Head of caudate nucleus (tissue), 42 donors: Measurements from ENCODE around the gene RANBP17.
"Not testable (repeated sequence)": the region's sequence is repeated elsewhere in the genome, so short reads cannot be mapped to it uniquely, and the experiment has no call there.

Experiments
- DNase-seq, 42 donors: peaks; one replicate each; pipeline versions ENCODE4 v3.0.0 to v3.0.0-alpha.2; 2020 to 2021; ENCODE audit warnings: mixed read lengths in 7 of 42
- intact Hi-C: fragments of 100-400 bp; cut with DNase I; formaldehyde crosslinking; loops from one replicate; pipeline ENCODE4 v1.15.0; 2022

RANBP17 gene

GRCh38 chr5:170923910-170924620 is 62.2 kb downstream of the RANBP17 start:
- intact Hi-C loops: no loop called here
- DNase-seq: no peak

GRCh38 chr5:170935534-170936218 is 73.9 kb downstream of the RANBP17 start:
- DNase-seq, intact Hi-C loops: not testable (repeated sequence)

GRCh38 chr5:170937072-170937471 is 75.3 kb downstream of the RANBP17 start:
- no peak for DNase-seq
- intact Hi-C loops: no loop called here

GRCh38 chr5:170937914-170938313 is 76.1 kb downstream of the RANBP17 start:
- intact Hi-C loops: no loop called here
- no peak for DNase-seq

GRCh38 chr5:170939178-170939577 is 77.4 kb downstream of the RANBP17 start:
- intact Hi-C loops: no loop called here
- DNase-seq: no peak

GRCh38 chr5:170941788-170942187 is 80.0 kb downstream of the RANBP17 start:
- intact Hi-C loops: no loop called here

GRCh38 chr5:170945275-170945674 is 83.5 kb downstream of the RANBP17 start:
- intact Hi-C loops: no loop called here
- DNase-seq: no peak

More at GRCh38 chr5:170941788-170942187, 80.0 kb downstream of the RANBP17 start:
- no peak for DNase-seq

- intact Hi-C loops: no loop called here
- DNase-seq: no peak
Measured at GRCh38 chr5:170960567-170960966, 98.7 kb downstream of the RANBP17 start.

GRCh38 chr5:170963521-170963920 is 101.7 kb downstream of the RANBP17 start:
- intact Hi-C loops: no loop called here
- DNase-seq: no peak

- no peak for DNase-seq
- intact Hi-C loops: no loop called here
Measured at GRCh38 chr5:170974461-170974860, 112.6 kb downstream of the RANBP17 start.

GRCh38 chr5:170980261-170980660 is 118.4 kb downstream of the RANBP17 start:
- intact Hi-C loops, DNase-seq: not testable (repeated sequence)

- DNase-seq: no peak
- intact Hi-C loops: no loop called here
Measured at GRCh38 chr5:170985486-170985885, 123.7 kb downstream of the RANBP17 start.

- no peak for DNase-seq
Measured at GRCh38 chr5:170986598-170986997, 124.8 kb downstream of the RANBP17 start.

GRCh38 chr5:170993476-170993875 is 131.7 kb downstream of the RANBP17 start:
- no peak for DNase-seq

More at GRCh38 chr5:170986598-170986997, 124.8 kb downstream of the RANBP17 start:
- intact Hi-C loops: no loop called here

GRCh38 chr5:171010086-171010485 is 148.3 kb downstream of the RANBP17 start:
- intact Hi-C loops: no loop called here
- no peak for DNase-seq

More at GRCh38 chr5:170993476-170993875, 131.7 kb downstream of the RANBP17 start:
- intact Hi-C loops: no loop called here

GRCh38 chr5:171010816-171011215 is 149.0 kb downstream of the RANBP17 start:
- intact Hi-C loops: no loop called here
- DNase-seq: no peak

GRCh38 chr5:171023508-171023907 is 161.7 kb downstream of the RANBP17 start:
- intact Hi-C loops: no loop called here
- no peak for DNase-seq

- intact Hi-C loops: no loop called here
- DNase-seq: no peak
Measured at GRCh38 chr5:171024084-171024483, 162.3 kb downstream of the RANBP17 start.

GRCh38 chr5:171029401-171029800 is 167.6 kb downstream of the RANBP17 start:
- DNase-seq: no peak
- intact Hi-C loops: no loop called here

GRCh38 chr5:171031977-171032376 is 170.2 kb downstream of the RANBP17 start:
- intact Hi-C loops: no loop called here
- DNase-seq: no peak
